Tibial nerve (tissue), 4 donors: ENCODE data around the gene MEA1.

Source experiments
- CTCF ChIP-seq, 5 experiments: fragments of 200-600 bp in 3 of 5; fragments of 450-650 bp in 2 of 5; sonication (generic) in 3 of 5; IDR thresholded peaks; one replicate each; pipeline ENCODE4 v1.5.1; 2016 to 2019; ENCODE audit warnings: antibody characterized with exemption in 5 of 5, mild to moderate bottlenecking in 3 of 5, moderate library complexity in 2 of 5
- EP300 ChIP-seq, 2 donors: sonication (generic); formaldehyde crosslinking; IDR thresholded peaks; one replicate each; pipeline ENCODE4 v1.6.1; 2017; ENCODE audit warnings: antibody characterized with exemption in 2 of 2, mild to moderate bottlenecking in 1 of 2
- POLR2A ChIP-seq, 2 donors: fragments of 450-650 bp; IDR thresholded peaks; one replicate each; pipeline ENCODE4 v1.6.1; 2017; ENCODE audit warnings: antibody characterized with exemption in 2 of 2, mild to moderate bottlenecking in 2 of 2, moderate library complexity in 2 of 2

- TF ChIP-seq CTCF (IDR thresholded peaks at IDR 0.05) (no peak), POLR2A (IDR thresholded peaks at IDR 0.05) (no peak), EP300 (IDR thresholded peaks at IDR 0.05) (no peak)
Measured at GRCh38 chr6:42973926-42974325, 39.8 kb downstream of the MEA1 start.
